Measurements from ENCODE around the gene SLIT3.
"Not testable (repeated sequence)": the region's sequence is repeated elsewhere in the genome, so short reads cannot be mapped to it uniquely, and the experiment has no call there.

Gene SLIT3

GRCh38 chr5:169168280-169168679 lies 132.7 kb downstream of the SLIT3 start:
- DNase-seq: no peak

GRCh38 chr5:169166078-169166477 lies 134.9 kb downstream of the SLIT3 start:
- DNase-seq: no peak

- no peak for DNase-seq
Observed at GRCh38 chr5:169165052-169165451, 135.9 kb downstream of the SLIT3 start.

DNA sequence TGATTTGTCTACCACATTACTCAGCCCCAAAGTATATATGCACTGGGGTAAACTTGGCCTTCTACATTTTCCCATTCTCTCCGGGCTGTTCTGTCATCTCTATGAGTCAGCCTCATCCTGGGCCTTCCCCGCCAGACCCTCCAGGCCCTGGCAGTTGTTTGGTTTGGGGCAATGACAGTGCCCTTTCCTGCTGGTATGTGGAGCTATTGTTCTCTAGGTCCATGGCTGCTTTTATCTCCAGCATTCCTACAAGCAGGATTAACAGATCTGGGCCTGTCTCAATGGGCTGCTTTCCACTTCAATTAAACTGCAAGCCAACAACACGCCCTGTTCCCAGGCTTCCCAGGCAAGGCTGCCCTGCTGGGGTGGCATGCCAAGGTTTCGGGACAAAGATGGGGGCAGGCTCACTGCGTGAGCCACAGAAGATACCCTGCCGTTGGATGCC lies 136.4 kb downstream of the SLIT3 start:
- no peak for DNase-seq

DNA sequence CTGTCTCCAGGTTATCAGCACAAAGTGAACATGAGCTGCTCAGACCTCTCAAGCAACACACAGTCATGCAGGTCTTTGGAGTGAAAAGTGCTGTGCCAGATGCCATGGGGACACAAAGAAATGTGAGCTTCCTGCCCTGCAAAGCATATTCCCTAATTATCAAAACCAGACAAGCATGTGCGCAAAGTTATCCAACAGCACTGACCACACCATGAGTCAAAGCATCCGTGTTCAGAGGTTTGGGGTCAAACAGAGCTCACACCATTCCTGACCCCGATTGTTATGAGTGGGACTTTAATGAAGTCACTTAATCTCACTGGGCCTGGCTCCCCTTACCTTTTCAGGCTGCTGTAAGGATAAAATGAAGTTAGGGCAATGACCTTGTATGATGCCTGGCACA lies 138.5 kb downstream of the SLIT3 start:
- no peak for DNase-seq

- no peak for DNase-seq
Observed at GRCh38 chr5:169161022-169161680, 139.8 kb downstream of the SLIT3 start.

- no peak for DNase-seq
Observed at GRCh38 chr5:169160405-169160901, 140.5 kb downstream of the SLIT3 start.

GRCh38 chr5:169158764-169159163 lies 142.2 kb downstream of the SLIT3 start:
- no peak for DNase-seq

DNA sequence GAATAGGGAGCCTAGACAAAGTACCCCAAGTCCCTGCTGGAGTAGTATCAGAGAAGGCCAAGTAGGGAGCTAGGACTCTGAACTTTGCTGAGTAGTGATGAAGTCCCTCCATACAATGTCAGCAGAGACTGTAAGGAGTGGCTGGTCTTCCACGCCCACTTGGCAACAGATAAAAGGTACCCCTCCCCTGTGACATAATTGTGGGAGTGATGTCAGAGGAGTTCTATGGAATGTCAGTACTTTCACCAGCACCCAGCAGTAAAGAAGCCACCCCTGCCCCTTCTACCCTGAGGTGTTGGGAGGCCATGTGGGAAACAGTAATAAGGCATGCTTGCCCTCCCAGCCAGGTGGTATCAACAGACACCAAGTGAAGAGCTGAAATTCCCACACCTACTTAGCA lies 143.9 kb downstream of the SLIT3 start:
- no peak for DNase-seq

GRCh38 chr5:169154679-169155078 lies 146.3 kb downstream of the SLIT3 start:
- no peak for DNase-seq

DNA sequence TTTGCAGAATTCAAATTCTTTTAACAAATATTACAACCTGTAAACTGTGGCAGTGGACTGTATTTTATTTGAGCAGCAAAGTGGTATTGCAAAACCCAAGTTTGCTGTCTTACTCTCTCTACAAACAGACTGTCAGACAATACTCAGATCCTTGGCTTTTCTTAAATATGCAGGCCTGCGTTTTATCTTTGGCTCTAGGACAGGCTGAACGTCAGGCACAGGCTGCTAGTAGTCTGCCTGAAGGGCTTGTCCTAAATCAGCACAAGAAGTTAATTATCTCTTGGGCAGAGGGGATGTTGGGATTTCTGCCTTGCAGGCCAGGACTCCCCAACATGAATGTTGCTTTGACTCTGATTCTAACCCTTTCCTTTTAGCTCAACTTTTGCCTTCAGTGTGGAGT lies 147.5 kb downstream of the SLIT3 start:
- DNase-seq: no peak

- DNase-seq: no peak
Observed at GRCh38 chr5:169152946-169153345, 148.0 kb downstream of the SLIT3 start.

DNA sequence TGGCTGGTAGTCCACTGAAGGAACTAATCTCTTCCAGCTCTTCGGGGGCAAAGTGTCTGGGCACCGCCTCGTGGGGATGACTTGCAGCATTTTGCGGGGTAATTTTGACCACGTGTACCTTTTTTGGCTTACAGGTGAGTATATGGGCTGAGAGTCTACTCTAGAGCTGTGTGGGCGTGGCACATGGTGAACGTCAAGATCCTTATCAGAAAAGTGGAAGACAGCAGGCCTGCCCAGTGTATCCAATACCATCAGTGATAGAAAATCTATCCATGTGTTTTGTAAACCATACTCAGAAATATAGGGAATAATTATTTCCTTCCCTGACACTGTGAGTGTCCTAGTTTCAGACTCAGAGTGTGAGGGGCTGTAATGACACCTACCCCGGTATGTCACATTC lies 148.5 kb downstream of the SLIT3 start:
- DNase-seq: no peak

GRCh38 chr5:169151051-169151805 lies 149.7 kb downstream of the SLIT3 start:
- DNase-seq: no peak

GRCh38 chr5:169150108-169150507 lies 150.8 kb downstream of the SLIT3 start:
- no peak for DNase-seq

DNA sequence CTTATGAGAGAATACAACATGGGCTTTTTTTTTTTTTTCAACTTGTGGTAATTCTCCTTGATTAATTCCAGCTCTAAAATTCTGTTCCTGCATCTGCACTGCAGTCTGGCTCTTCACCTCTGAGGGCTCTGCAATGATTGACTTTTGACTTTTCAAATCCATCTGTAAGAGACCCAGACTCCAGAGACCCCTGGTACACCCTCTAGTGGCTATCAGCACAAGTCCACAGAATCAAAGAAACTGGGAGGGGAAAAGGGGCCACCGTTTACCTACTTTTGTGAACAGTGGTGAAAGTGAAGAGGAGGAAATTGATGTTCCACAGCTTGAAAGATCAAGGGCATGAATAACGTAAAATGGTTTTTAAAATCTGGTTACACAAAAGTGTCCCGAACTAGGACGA lies 151.6 kb downstream of the SLIT3 start:
- no peak for DNase-seq

DNA sequence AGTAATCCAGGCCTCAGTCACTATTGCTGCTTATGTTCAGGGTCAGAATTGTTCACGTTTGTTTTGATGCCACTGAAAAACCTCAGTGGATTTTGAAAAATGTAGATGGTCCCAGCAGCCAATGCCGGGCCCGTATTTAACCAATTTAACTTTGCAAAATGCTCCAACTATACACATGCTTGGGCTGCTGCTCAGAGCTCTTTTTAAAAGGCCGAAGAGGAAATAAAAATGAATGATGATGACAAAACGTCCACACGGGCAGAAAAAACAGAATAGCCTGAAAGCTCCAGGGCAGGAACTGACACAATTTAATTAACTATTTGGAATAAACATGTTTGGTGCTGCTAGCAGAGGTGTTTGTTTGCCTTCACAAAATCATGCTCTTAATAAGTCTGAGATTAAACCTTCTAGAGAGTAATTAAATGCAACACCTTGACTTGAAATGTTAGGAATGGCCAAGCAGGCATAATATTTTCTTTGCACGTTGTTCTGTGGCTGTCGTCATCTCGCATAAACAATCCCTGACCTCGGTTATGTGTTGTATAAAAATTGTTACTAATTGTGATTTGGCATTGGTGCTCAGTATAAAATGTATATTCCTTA lies 152.7 kb downstream of the SLIT3 start:
- DNase-seq: no peak

DNA sequence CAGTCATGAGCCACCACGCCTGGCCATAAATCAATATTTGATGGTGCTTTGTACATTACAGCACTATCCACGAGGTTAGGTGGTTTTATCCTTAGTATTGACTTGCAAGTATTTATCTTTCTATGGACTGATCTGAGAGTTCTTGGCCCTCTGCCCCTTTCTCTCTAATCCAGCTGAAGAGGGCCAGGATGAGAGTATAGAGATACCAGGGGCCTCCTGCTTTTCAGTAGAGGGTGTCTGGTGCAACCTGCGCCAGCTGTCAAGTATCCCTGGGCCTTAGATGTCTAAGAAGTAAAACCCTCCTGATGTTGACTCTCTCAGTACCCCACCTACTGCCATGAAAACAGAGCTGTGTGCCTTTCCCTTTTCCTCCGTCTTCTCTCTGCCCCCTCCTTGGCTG lies 153.4 kb downstream of the SLIT3 start:
- no peak for DNase-seq

- DNase-seq: no peak
Observed at GRCh38 chr5:169146158-169146557, 154.8 kb downstream of the SLIT3 start.

- DNase-seq: no peak
Observed at GRCh38 chr5:169142264-169142970, 158.5 kb downstream of the SLIT3 start.

DNA sequence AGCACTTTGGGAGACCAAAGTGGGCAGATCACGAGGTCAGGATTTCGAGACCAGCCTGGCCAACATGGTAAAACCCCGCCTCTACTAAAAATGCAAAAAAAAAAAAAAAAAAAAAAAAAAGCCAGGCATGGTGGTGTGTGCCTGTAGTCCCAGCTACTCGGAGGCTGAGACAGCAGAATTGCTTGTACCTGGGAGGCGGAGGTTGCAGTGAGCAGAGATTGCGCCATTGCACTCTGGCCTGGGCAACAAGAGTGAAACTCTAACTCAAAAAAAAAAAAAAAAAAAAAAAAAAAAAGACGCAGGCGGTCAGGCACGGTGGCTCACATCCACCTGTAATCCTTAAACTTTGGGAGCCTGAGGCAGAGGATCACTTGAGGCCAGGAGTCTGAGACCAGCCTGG lies 160.7 kb downstream of the SLIT3 start:
- DNase-seq: not testable (repeated sequence)

GRCh38 chr5:169139480-169140050 lies 161.4 kb downstream of the SLIT3 start:
- no peak for DNase-seq

DNA sequence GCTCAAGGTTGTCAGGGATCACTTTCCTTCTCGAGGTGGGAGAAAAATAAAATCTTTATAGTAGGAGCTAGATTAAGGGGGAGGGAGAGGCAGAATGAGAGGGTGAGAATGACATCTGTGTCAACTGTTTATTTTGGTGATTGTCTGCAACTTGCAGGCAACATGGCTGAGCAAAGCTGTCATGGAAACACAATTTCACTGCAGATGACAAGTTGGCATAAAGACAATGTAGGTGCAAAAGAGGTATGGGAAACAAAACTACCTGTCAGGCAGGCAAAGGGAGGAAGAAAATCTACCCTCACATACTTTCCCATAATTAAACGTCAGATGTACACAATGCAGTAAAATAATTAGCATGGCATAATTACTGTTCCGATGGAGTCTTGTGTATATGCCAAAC lies 167.4 kb downstream of the SLIT3 start:
- DNase-seq: no peak
